PC-9 (cell line): ENCODE data around the gene MOSPD3. TPM values are rescaled to one million over a fixed set of nuclear protein-coding genes. Genes with fewer than 3 reads are reported as not detected.
A peak's percentile ranks its signal among the peaks of the same experiment; 100 is the strongest.

Experiments
- BruUV-seq: library from RNA; stranded (reverse); fragments of 400-500 nt; replicated peaks from 2 replicates; lab custom pipeline; 2021; lab: Mats Ljungman, UMichigan
- CTCF ChIA-PET: fragments of 300-600 bp; sonication (Branson Sonifier 250); formaldehyde crosslinking; loops from one replicate; lab custom pipeline; 2022; ENCODE audit warnings: antibody characterized with exemption; lab: Charles Lee
- POLR2A ChIA-PET: fragments of 300-600 bp; sonication (Branson Sonifier 250); formaldehyde crosslinking; loops from one replicate; lab custom pipeline; 2022; ENCODE audit warnings: antibody characterized with exemption; ENCODE audit not compliant: unreplicated experiment; lab: Charles Lee
- DNase-seq, 2 experiments: peaks; one replicate each; pipeline versions ENCODE4 v3.0.0 to v3.0.0-alpha.2; 2015 to 2022; ENCODE audit warnings: mixed read lengths in 1 of 2
- H2AFZ ChIP-seq: fragments of 200-600 bp; sonication (generic); 2 replicates; pipeline ENCODE4 v1.8.1; 2017; ENCODE audit warnings: antibody characterized with exemption
- H3F3A ChIP-seq: fragments of 200-600 bp; sonication (generic); 2 replicates; pipeline ENCODE4 v1.8.1; 2017; ENCODE audit warnings: antibody characterized with exemption, mild to moderate bottlenecking, low read depth; ENCODE audit not compliant: insufficient read depth
- H3K27ac ChIP-seq: fragments of 200-600 bp; sonication (generic); 2 replicates; pipeline ENCODE4 v1.6.1; 2016; ENCODE audit warnings: mixed run types
- H3K27me3 ChIP-seq: fragments of 200-600 bp; sonication (generic); 2 replicates; pipeline ENCODE4 v1.6.1; 2016; ENCODE audit warnings: low read depth, mixed run types; ENCODE audit not compliant: insufficient read depth
- H3K36me3 ChIP-seq: fragments of 200-600 bp; sonication (generic); 2 replicates; pipeline ENCODE4 v1.6.1; 2016; ENCODE audit warnings: low read depth, mixed run types
- H3K4me1 ChIP-seq: fragments of 200-600 bp; sonication (generic); replicated peaks from 2 replicates; pipeline ENCODE4 v1.6.1; 2016; ENCODE audit warnings: mixed run types; ENCODE audit not compliant: insufficient read depth
- H3K4me2 ChIP-seq: fragments of 200-600 bp; sonication (generic); 2 replicates; pipeline ENCODE4 v1.6.1; 2017; ENCODE audit warnings: mixed run types
- H3K4me3 ChIP-seq: fragments of 200-600 bp; sonication (generic); 2 replicates; pipeline ENCODE4 v1.6.1; 2016; ENCODE audit warnings: mixed run types
- H3K79me2 ChIP-seq: fragments of 200-600 bp; sonication (generic); 2 replicates; pipeline ENCODE4 v1.6.1; 2017; ENCODE audit warnings: low read depth, mixed run types
- H3K9me2 ChIP-seq: fragments of 200-600 bp; sonication (generic); 2 replicates; pipeline ENCODE4 v1.8.1; 2017; ENCODE audit warnings: mild to moderate bottlenecking; ENCODE audit not compliant: insufficient read depth
- H3K9me3 ChIP-seq: fragments of 200-600 bp; sonication (generic); 2 replicates; pipeline ENCODE4 v1.8.1; 2016; ENCODE audit warnings: low read depth; ENCODE audit not compliant: insufficient read depth
- H4K20me1 ChIP-seq: fragments of 200-600 bp; sonication (generic); 2 replicates; pipeline ENCODE4 v1.8.1; 2017; ENCODE audit not compliant: insufficient read depth
- CTCF ChIP-seq: fragments of 200-600 bp; sonication (generic); conservative IDR thresholded peaks from 2 replicates; pipeline ENCODE4 v1.6.1; 2017; ENCODE audit warnings: mixed run types, antibody characterized with exemption, mild to moderate bottlenecking, moderate library complexity
- EZH2 ChIP-seq: fragments of 200-600 bp; sonication (generic); IDR thresholded peaks from 2 replicates; pipeline ENCODE4 v1.8.0; 2017; ENCODE audit warnings: antibody characterized with exemption, low read depth
- intact Hi-C: fragments of 100-400 bp; cut with micrococcal nuclease; formaldehyde crosslinking; loops from one replicate; pipeline ENCODE4 v1.10.0; 2022; ENCODE audit not compliant: unreplicated experiment
- total RNA-seq: library from RNA; stranded (reverse); gene quantifications from 2 replicates; pipeline ENCODE4 v1.2.3, GENCODE V29; 2021

Gene MOSPD3
- total RNA-seq, 1 experiment from 2014 or later: 38.1 TPM

GRCh38 chr7:100575746-100576383 is 36.5 kb upstream of the MOSPD3 start:
- DNase-seq: peak in 1 of 2 experiments; percentile 15
- Histone ChIP-seq H3K9me3 (no peaks in the 10 kb centered on the region), H3K4me2 (no peak overlapping the region), H3K4me1 (no peaks in the 10 kb centered on the region), H3K27ac (no peak overlapping the region), H2AFZ (no peak overlapping the region), H3K4me3 (no peak overlapping the region), H3K27me3 (no peaks in the 10 kb centered on the region), H3K79me2 (no peaks in the 10 kb centered on the region), H3K36me3 (0 out of 2 replicates have a peak, but pooled peaks cover 5% of the 10 kb centered on the region), H3K9me2 (no peaks in the 10 kb centered on the region), H3F3A (no peaks in the 10 kb centered on the region), H4K20me1 (no peaks in the 10 kb centered on the region)
- TF ChIP-seq EZH2 (no peak), CTCF (no peak)
- CTCF ChIA-PET: no interaction called here
- BruUV-seq: no TSS peak
- intact Hi-C loops: no loop called here
- POLR2A ChIA-PET: no interaction called here

GRCh38 chr7:100576384-100576993 is 35.9 kb upstream of the MOSPD3 start:
- no peak overlapping the region for H3K4me2 ChIP-seq
- no peaks in the 10 kb centered on the region for H3K27me3 ChIP-seq
- H3K27ac ChIP-seq: no peak overlapping the region
- no peaks in the 10 kb centered on the region for H3K79me2 ChIP-seq
- H3K9me2 ChIP-seq: no peaks in the 10 kb centered on the region
- DNase-seq: no peak
- no peaks in the 10 kb centered on the region for H3K9me3 ChIP-seq
- TF ChIP-seq EZH2: no peak
- no peak for TF ChIP-seq CTCF
- intact Hi-C loops: no loop called here
- ChIA-PET CTCF (no interaction called here), POLR2A (no interaction called here)
- H3K4me3 ChIP-seq: no peak overlapping the region
- no peak overlapping the region for H2AFZ ChIP-seq
- H3F3A ChIP-seq: 0 out of 2 replicates have a peak, but pooled peaks cover 5% of the 10 kb centered on the region
- no TSS peak for BruUV-seq
- no peaks in the 10 kb centered on the region for H3K4me1 ChIP-seq
- 0 out of 2 replicates have a peak, but pooled peaks cover 10% of the 10 kb centered on the region for H3K36me3 ChIP-seq
- no peaks in the 10 kb centered on the region for H4K20me1 ChIP-seq

- Histone ChIP-seq H3K9me2 (no peaks in the 10 kb centered on the region), H3K9me3 (no peaks in the 10 kb centered on the region), H3K4me1 (no peaks in the 10 kb centered on the region), H4K20me1 (no peaks in the 10 kb centered on the region), H3K27ac (no peak overlapping the region), H3K4me3 (no peak overlapping the region), H2AFZ (no peak overlapping the region), H3K4me2 (no peak overlapping the region), H3K36me3 (0 out of 2 replicates have a peak, but pooled peaks cover 10% of the 10 kb centered on the region), H3K79me2 (no peaks in the 10 kb centered on the region), H3F3A (0 out of 2 replicates have a peak, but pooled peaks cover 7% of the 10 kb centered on the region), H3K27me3 (no peaks in the 10 kb centered on the region)
- intact Hi-C loops: no loop called here
- no TSS peak for BruUV-seq
- POLR2A ChIA-PET: no interaction called here
- no peak for DNase-seq
- CTCF ChIA-PET: no interaction called here
- no peak for TF ChIP-seq EZH2
- TF ChIP-seq CTCF: no peak
Measured at GRCh38 chr7:100577103-100577502, 35.2 kb upstream of the MOSPD3 start.
